HG03066 (cell line): ENCODE measurements around the gene C3.

Experiments used
- ATAC-seq: cut with Tn5 transposase; IDR thresholded peaks from one replicate; pipeline ENCODE4 v1.9.1; 2021; ENCODE audit warnings: low read depth; ENCODE audit not compliant: unreplicated experiment

C3 gene

DNA sequence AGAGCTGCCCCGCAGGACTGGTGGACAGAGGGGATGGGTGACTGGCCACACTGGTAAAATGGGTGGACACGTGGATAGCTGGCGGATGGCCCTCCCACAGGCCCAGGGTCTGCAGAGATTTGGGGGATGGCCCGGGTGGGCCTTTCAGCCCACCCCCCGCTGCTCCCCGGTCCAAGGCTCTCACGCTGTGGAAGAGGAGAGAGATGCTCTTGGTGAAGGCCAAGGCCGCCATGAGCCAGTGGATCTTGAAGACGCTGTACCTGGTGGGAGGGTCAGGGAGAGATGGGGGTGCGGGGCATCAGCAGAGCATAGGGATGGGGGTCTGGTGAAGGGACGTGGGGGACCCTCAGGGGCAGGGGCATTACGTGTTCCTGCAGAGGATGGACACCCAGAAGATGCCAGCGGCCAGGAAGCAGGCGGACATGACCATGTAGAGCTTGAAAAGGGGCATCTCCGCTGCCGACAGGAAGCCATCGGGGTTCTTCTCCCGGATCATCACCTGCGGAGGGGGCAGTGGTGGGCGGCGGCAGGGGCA is 12.4 kb upstream of the C3 start:
- ATAC-seq, result no peak

DNA sequence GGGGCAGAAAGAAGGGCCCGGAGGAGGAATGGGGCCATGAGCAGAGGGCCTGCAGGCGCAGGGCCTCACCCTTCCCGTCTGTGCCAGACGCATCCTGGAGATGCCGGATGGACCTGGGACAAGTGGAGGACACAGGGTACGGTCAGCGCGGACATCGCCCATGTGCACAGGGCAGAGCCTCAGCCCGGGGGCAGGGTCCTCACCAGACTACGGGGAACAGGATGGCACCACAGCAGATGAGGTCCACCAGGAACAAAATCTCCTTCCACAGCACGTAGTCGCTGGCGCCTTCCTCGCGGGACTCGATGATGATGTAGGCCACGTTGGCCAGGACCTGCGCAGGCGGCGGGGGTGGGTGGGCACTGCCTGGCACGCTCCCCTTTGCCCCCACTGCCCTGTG is 11.4 kb upstream of the C3 start:
- ATAC-seq, result no peak

DNA sequence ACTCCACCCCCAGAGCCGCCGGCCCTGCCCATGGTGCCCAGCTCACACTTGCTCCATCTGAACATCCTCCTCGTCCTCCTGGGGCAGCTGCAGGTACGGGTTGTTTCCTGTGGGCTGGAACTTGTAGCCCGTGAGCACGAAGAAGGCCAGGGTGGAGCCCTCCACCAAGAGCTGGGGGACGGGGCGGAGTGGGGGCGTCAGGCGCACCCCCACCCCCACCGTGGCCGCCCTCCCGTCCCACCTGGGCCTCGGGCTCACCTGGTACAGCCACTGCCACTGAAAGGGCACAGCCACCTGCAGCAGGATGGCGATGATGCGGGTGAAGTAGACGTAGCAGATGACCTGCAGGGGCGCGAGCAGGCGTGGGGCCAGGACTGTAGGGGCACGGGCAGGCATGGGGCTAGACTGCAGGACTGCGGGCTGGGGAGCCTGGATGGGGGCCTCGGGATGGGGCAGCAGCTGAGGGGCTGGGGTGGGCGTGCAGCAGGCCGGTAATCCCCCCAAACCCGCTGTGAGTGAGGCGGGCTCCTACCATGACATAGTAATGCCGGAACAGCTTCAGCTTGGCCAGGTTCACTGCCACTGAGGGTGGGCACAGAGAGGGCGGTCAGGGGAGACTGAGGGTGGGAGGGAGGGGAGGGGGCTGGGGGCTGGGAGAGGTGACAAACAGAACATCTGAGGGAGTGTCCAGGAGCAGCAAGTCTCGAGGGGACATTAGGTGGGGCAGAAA is 10.7 kb upstream of the C3 start:
- ATAC-seq, result no peak

DNA sequence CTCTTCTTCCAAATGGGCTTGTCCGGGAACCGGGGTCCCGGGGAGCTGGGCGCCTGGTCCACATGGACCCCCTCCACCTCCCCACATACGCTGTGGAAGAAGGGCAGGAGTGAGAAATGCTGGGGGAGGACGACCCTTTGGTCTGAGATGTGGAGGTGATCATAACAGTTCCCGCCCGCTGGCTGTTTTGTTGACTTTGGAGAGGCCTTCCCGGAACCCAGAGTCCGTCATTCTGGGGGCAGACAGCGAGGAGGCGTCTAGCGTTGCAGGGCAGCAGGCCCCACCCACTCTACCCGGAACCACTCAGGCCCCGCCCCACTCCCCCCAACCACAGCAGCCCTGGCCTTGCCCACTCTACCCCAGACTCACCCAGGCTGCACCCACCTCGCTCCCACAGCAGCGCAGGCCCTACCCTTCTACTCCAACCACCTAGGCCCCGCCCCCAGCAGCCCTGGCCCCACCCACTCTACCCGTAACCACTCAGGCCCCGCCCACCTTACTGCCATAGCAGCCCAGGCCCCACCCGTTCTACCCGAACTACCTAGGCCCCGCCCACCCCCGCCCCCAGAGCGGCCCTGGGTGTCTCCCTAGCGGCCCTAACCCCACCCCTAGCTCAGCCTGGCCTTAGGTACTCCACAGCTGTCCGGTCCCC is 9.8 kb upstream of the C3 start:
- no peak for ATAC-seq

DNA sequence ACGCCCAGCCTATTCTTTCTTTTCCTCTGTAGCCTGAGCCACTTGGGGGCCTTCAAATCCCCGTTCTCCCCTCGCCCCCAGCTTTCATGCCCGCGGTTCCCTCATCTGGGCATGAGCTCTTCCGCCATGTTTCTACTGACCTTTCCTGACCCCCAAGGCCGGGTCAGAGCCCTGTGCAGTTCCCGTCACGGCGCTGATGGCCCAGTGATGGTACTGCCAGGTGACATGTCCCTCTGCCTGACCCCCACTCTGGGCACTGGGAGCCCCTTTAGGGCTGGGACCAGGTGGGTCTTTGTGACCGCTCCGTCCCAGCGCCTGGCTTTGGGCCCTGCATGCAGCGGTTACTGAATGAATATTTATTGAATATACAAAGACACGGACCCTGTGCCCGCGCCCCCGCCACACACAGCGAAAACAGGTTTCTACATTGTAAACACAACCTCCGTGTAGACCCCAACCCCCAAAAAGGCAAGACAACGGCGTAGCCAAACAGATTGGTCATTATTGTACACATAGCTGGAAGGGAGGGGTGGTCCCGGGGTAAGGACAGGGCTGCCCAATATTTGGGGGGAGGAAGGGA is 9.2 kb upstream of the C3 start:
- no peak for ATAC-seq

DNA sequence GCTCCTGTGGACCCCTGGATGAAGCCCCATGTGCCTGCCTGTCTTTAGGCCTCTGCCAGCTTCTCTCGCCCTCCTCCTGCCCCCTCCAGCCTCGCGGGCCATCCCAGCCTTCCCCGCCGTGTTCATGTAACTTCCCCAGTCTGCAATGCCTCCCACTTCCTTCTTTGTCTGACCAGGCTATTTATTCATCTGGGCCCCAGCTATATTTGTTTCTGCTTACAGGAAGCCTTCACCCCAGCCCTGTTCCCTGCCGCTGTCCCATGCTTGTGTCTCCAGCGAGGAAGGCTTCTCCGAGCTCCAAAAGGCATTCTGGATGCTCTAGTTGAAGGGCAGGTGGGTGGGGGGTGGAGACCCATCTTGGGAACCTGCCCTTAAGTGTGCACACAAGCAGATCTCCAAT is 7.9 kb upstream of the C3 start:
- no peak for ATAC-seq

DNA sequence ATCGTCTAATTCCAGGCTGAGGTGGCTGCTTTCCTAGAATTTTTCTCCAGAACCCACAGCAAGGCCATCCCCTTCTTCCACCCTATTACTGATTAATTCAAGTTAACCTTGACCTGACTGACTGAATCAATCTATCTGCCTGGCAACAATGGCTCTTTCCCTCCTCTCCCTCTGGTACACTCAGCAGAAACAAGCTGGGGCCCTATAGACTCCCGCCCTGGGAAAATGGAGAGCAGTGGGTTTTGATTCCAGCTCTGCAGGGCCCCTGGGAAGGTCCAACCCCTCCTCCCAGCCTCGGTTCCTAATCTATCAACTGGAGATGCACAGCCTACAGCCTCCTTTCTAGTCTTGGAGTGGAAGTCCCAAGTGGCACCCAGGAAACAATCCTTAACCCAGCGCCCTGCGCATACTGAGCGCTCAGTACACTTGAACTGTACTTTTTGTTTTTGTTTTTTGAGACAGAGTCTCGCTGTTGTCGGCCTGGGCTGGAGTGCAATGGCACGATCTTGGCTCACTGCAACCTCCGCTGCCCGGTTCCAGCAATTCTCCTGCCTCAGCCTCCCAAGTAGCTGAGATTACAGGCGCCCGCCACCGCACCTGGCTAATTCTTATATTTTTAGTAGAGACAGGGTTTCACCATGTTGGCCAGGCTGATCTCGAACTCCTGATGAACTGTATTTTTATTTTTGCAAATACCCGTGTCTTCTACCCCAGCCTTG is 5.2 kb upstream of the C3 start:
- no peak for ATAC-seq

DNA sequence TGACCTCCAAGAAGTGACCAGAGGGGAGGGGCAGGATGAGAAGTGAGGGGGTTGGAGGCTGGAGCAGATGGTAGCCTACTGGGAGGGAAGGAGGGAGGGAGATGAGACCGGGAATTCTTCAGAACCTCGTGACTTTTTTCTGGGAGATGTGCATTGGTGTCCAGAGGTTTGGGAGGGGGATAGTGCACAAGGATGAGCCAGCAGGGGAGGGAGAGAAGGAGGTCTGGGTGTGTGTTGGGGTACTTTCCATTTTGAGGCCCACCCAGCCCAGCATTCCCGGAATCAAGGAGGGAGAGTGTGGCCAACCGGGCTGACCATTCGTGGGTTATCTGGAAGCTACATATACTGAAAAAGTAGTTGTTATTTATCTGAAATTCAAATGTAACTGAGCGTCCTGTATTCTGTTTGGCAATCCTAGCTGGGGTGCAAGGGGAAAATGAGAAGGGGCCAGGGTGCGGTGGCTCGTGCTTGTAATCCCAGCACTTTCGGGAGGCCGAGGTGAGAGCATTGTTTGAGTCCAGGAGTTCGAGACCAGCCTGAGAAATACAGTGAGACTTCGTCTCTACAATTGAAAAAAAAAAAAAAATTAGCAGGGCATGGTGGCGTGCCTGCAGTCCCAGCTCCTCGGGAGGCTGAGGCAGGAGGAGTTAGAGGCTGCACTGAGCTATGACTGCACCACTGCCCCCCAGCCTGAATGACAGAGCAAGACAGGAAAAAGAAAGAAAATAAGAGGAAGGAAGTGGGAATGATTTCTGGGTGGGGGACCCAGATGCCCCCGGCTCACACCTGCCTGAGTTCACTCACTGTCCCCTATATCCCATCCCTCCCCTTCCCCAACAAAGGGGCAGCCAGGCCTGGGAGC is 4.4 kb upstream of the C3 start:
- ATAC-seq, result no peak

DNA sequence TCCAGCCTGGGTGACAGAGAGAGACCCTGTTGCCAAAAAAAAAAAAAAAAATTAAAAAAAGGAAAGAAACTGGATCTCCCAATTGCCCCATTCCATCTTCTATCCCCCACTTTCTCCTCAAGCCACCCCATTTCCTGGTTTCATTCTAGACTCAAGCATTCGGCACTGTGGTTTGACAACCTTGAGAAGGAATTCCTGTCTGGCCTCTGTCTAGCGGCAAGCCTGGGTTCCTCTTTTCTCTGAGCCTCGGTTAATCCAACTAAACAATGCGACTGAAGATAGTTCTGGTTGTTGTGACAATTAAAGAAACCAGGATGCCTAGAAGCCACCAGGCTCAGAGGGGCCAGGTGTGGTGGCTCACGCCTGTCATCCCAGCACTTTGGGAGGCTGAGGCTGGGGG is 3.3 kb upstream of the C3 start:
- ATAC-seq, result no peak

DNA sequence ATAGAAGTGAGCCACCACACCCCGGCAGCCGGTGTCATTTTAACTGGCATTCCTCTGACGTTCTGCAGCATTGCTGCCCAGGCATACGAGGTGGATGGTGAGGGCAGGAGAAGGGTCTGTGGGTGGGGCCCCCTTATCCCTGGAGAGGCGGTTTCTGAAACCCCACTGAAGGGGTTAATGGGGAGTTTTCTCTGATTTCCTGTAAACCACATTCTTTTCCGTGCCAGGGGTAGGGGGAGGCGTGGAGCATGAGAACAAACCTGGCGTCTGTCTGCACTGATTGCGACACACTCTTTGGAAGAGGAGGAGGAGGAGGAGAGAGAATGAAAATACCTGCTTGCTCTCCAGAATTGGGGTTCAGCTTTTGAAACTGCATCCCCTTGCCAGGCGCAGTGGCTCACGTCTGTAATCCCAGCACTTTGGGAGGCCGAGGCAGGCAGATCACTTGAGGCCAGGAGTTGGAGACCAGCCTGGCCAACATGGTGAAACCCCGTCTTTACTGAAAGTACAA is 2.7 kb upstream of the C3 start:
- no peak for ATAC-seq

DNA sequence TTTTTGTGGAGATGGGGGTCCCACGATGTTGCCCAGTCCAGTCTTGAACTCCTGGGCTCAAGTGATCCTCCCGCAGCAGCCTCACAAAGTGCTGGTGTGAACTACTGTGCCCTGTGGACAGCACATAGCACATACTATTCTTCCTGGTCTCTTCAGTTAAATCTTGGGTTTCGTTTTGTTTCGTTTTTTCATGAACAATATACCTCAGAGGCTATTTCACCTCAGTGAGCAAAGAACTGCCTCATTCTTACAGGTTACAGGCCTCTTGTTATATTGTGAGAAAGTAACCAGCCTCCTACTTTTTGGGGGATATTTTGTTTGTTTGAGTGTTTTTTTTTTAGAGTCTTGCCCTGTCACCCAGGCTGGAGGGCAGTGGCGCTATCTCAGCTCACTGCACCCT is 1.3 kb upstream of the C3 start:
- no peak for ATAC-seq

DNA sequence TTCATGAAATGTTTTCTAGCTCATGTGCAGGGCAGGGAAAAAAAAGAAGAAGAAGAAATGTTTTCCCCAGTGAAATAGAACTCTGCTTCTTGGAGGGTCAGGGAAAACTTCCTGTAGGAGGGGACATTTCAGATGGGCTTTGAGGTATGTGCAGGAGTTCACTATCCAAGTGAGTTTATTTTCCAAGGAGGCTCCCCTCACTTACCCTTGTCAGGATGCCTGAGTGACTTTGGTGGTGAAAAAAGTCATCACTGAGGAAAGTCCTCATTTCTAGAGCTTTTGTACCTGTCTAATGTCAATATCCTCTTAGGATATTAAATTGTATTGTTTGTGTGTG is 656 bp upstream of the C3 start:
- ATAC-seq, result no peak

DNA sequence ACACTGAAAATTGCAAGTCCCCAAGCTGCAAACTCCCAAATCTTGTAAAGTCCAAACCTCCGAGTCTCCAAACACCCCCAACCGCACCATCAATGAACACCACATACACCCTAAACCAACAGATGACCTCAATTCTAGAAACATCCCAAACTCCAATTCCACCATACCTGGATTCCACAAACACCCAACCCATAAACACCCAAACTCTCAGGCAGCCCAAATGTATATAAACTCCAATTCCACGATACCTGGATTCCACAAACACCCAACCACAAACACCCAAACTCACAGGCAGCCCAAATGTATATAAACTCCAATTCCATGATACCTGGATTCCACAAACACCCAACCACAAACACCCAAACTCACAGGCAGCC is 470 bp downstream of the C3 start:
- ATAC-seq, result no peak

DNA sequence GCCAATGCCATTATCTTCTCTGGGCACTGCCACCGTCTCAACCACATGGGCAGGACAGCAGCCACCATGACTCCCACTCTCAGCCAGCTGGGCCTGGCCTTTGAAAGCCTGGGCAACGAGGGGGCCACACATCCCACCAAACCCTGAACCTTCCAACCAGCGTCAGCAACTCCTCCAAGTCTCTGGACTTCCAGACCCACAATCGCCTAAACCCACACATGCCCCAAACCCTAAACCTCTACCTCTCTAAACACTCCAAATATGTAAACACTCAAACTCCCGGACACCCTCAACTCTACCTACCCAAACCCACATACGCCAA is 949 bp downstream of the C3 start:
- ATAC-seq, result no peak

DNA sequence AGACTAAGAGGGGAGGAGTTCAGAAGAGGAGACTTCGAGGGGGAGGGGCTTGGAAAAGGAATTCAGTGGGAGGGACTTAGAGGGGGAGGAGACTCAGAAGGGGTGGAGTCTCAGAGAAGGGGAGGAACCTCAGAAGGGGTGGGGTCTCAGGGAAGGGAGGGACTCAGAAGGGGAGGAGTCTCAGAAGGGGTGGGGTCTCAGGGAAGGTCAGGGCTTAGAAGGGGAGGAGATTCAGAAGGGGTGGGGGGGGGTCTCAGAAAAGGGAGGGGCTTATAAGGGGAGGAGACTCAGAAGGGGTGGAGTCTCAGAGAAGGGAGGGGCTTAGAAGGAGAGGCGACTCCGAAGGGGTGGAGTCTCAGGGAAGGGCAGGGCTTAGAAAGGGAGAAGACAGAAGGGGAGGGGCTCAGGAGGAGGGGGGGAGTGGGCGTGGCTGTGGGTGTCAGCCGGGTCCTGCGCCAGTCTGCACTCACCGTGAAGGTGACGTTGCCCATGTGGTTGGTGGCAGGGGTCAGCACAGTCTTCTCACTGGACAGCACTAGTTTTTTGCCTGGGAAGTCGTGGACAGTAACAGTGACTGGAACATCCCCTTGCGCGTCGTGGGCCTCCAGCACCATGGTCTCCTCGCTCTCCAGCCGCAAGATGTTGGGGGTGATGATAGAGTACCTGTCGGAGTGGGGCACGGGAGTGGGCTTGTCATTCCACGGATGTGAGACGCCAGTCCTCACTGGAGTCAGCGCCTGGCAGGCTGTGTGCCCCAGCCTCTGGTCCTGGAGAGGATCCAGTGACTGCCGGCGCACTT is 1.5 kb downstream of the C3 start:
- no peak for ATAC-seq

DNA sequence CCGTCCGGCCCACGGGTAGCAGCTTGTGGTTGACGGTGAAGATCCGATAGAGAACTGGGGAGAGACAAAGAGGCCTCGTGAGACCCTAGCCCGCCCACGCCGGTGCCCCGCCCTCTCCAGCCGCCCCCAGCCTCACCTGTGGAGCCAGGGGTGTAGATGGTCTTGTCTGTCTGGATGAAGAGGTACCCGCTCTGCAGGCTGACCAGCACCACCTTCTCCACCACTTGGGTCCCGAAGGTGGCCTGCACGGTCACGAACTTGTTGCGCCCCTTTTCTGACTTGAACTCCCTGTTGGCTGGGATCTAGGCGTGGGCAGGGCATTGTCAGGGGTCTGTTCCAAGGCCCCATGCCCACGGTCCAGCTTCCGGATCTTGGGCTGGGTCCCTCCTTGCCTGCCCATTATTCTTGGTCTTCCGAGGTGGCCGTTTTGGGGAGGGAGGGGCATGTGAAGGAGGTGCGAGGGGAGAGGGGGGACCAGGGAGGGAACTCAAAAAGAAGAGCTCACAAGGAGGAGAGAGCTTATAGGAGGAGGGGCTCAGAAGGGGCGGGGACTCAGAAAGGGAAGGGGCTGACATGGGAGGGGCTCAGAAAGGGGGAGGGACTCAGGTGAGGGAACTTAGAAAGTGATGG is 2.2 kb downstream of the C3 start:
- ATAC-seq, result no peak

DNA sequence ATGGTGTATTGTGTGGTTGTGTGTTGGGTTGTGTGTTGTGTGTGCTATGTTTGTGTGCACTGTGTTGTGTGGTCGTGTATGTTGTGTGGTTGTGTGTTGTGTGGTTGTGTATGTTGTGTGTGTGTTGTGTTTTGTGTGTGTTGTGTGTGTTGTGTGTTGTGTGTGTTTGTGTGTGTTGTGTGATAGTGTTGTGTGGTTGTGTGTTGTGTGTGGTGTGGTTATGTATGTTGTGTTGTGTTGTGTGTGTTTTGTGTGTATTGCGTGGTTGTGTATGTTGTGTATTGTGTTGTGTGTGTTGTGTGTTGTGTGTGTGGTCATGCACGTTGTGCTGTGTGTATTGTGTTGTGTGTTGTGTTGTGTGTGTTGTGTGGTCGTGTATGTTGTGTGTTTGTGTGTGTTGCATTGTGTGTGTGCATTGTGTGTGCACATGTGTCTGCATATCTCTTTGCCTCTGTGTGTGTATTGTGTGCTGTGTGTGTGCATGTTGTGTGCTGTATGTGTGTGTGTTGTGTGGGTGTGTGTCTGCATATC is 2.9 kb downstream of the C3 start:
- no peak for ATAC-seq

DNA sequence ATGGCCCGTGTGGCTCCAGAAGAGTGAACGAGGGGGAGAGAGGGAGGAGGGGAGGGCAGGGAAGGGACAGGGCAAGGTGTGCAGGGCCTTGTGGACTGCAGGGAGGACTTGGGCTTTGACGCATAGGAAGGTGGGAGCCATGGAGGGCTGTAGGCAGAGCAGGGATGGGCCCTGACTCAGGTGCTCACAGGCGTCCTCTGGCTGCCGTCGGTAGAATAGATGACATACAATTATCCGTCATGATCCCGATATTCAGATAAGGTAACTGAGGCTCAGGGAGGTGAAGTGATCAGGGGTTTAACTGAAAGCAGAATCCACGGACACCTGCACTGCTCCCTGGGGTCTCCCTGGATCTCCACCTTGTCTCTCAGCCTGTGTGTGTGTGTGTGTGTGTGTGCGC is 3.4 kb downstream of the C3 start:
- ATAC-seq, result no peak

DNA sequence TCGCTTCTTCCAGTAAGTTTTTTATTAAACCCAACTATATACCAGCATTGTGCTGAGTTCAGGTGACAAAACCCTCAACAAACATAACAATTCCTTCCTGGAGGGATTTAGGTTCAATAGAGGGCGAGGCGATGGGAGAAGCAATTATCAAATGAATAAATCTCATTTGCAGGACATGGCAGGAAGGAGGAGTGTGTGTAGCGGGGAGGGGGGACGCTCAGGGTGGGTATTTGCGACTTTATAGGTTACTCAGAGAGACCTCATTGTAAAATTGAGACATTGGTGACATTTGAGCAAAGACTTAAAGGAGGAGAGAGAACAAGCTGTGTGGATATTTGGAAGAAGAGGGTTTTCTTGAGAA is 3.9 kb downstream of the C3 start:
- no peak for ATAC-seq
